Breast epithelium (tissue), 4 donors: ENCODE data around the gene ARHGDIG. TPM values are rescaled to one million over a fixed set of nuclear protein-coding genes. Genes with fewer than 3 reads are reported as not detected.

Experiments
- DNase-seq, 2 donors: peaks; one replicate each; pipeline ENCODE4 v3.0.0-alpha.2; 2019; ENCODE audit warnings: low spot score in 2 of 2
- H3K27ac ChIP-seq, 2 donors: fragments of 200-600 bp; sonication (generic) in 1 of 2; one replicate each; pipeline ENCODE4 v1.5.1; 2016 to 2019; ENCODE audit warnings: mild to moderate bottlenecking in 1 of 2
- H3K27me3 ChIP-seq, 2 donors: fragments of 200-600 bp; sonication (generic) in 1 of 2; one replicate each; pipeline versions ENCODE4 v1.5.1 to v1.6.0; 2017 to 2019; ENCODE audit warnings: control low read depth in 1 of 2, mild to moderate bottlenecking in 1 of 2
- H3K36me3 ChIP-seq: fragments of 200-600 bp; one replicate; pipeline ENCODE4 v1.5.1; 2019
- H3K4me1 ChIP-seq, 2 donors: fragments of 200-600 bp; sonication (generic); one replicate each; pipeline ENCODE4 v1.5.1; 2016 to 2019; ENCODE audit warnings: control low read depth in 1 of 2
- H3K4me3 ChIP-seq, 3 donors: fragments of 200-600 bp; sonication (generic); 1 replicate in 2 of 3; 2 replicates in 1 of 3; pipeline ENCODE4 v1.5.1; 2016 to 2019; ENCODE audit warnings: mild to moderate bottlenecking in 3 of 3, moderate library complexity in 2 of 3
- H3K9me3 ChIP-seq, 2 donors: fragments of 200-600 bp; sonication (generic) in 1 of 2; one replicate each; pipeline ENCODE4 v1.5.1; 2016 to 2019; ENCODE audit warnings: control low read depth in 1 of 2
- CTCF ChIP-seq, 3 donors: fragments of 450-650 bp; IDR thresholded peaks; one replicate each; pipeline ENCODE4 v1.5.1; 2016 to 2017; ENCODE audit warnings: antibody characterized with exemption in 3 of 3, mild to moderate bottlenecking in 3 of 3, moderate library complexity in 3 of 3
- POLR2A ChIP-seq: fragments of 450-650 bp; IDR thresholded peaks from one replicate; pipeline ENCODE4 v1.6.1; 2016; ENCODE audit warnings: antibody characterized with exemption, mild to moderate bottlenecking, moderate library complexity
- POLR2AphosphoS5 ChIP-seq, 3 donors: sonication (generic); formaldehyde crosslinking; IDR thresholded peaks; one replicate each; pipeline ENCODE4 v1.6.1; 2017; ENCODE audit warnings: antibody characterized with exemption in 3 of 3
- intact Hi-C: fragments of 100-400 bp; cut with DNase I; formaldehyde crosslinking; loops from one replicate; pipeline ENCODE4 v1.15.1; 2023; ENCODE audit warnings: low total_unique reads
- total RNA-seq, 3 donors: library from RNA; depleted of rRNA; stranded (reverse); fragments of >200 nt; gene quantifications; one replicate each; pipeline ENCODE4 v1.1.0, GENCODE V29; 2016

ARHGDIG gene
- total RNA-seq, 3 donors from 2014 or later: 0.80 to 2.3 (median 1.6) TPM

- Histone ChIP-seq H3K27me3 (peaks cover 2 to 17% of the 10 kb centered on the region in 2 donors), H3K9me3 (no peaks in the 10 kb centered on the region), H3K4me1 (peaks cover 2 to 8% of the 10 kb centered on the region in 2 donors), H3K27ac (no peak within 1 kb of the TSS), H3K36me3 (no peaks in the 10 kb centered on the region), H3K4me3 (peak within 1 kb of the TSS; percentile 39 to 67 (median 48))
- intact Hi-C loops: no loop called here
- no peak for TF ChIP-seq CTCF (IDR thresholded peaks at IDR 0.05)
- TF ChIP-seq POLR2AphosphoS5 (IDR thresholded peaks at IDR 0.05): no peak
- no peak for TF ChIP-seq POLR2A
- DNase-seq: no peak
These were observed 4.6 kb upstream of the ARHGDIG start, which contains the start of gene RGS11 for GRCh38 chr16:275786-276232. Gene RGS11 (minus strand): TSS chr16:275944. CDS start chr16:275911, 33 bp downstream.

- intact Hi-C loops: no loop called here
- Histone ChIP-seq H3K36me3 (no peaks in the 10 kb centered on the region), H3K4me3 (no peak overlapping the region), H3K27me3 (peaks cover 7 to 24% of the 10 kb centered on the region in 2 donors), H3K4me1 (peaks cover 6 to 13% of the 10 kb centered on the region in 2 donors), H3K9me3 (no peaks in the 10 kb centered on the region), H3K27ac (no peak overlapping the region)
- TF ChIP-seq CTCF (IDR thresholded peaks at IDR 0.05) (no peak), POLR2A (no peak), POLR2AphosphoS5 (IDR thresholded peaks at IDR 0.05) (no peak)
- no peak for DNase-seq
These were observed 3.8 kb upstream of the ARHGDIG start for GRCh38 chr16:276426-277077.

GRCh38 chr16:278863-279366 lies 1.5 kb upstream of the ARHGDIG start:
- peaks cover 6 to 13% of the 10 kb centered on the region in 2 donors for H3K4me1 ChIP-seq
- no peak for DNase-seq
- intact Hi-C loops: no loop called here
- H3K36me3 ChIP-seq: no peaks in the 10 kb centered on the region
- TF ChIP-seq POLR2A: no peak
- no peak for TF ChIP-seq CTCF (IDR thresholded peaks at IDR 0.05)
- TF ChIP-seq POLR2AphosphoS5 (IDR thresholded peaks at IDR 0.05): no peak
- peaks cover 7 to 43% of the 10 kb centered on the region in 2 donors for H3K27me3 ChIP-seq
- H3K27ac ChIP-seq: no peak overlapping the region
- no peaks in the 10 kb centered on the region for H3K9me3 ChIP-seq
- H3K4me3 ChIP-seq: no peak overlapping the region

GRCh38 chr16:279531-279930 lies 860 bp upstream of the ARHGDIG start:
- Histone ChIP-seq H3K4me3 (no peak overlapping the region), H3K27ac (no peak overlapping the region), H3K27me3 (peaks cover 7 to 41% of the 10 kb centered on the region in 2 donors), H3K9me3 (no peaks in the 10 kb centered on the region), H3K36me3 (no peaks in the 10 kb centered on the region), H3K4me1 (peaks cover 6 to 13% of the 10 kb centered on the region in 2 donors)
- no peak for TF ChIP-seq POLR2A
- DNase-seq: no peak
- intact Hi-C loops: no loop called here

- H3K4me1 ChIP-seq: peaks cover 6 to 9% of the 10 kb centered on the region in 2 donors
- H3K27me3 ChIP-seq: peaks cover 7 to 36% of the 10 kb centered on the region in 2 donors
- peak overlapping the region in 2 of 3 donors; percentile 28 to 62 for H3K4me3 ChIP-seq
- no peak overlapping the region for H3K27ac ChIP-seq
- no peak for DNase-seq
- TF ChIP-seq POLR2A: no peak
- TF ChIP-seq POLR2AphosphoS5 (IDR thresholded peaks at IDR 0.05): no peak
- TF ChIP-seq CTCF (IDR thresholded peaks at IDR 0.05): no peak
- intact Hi-C loops: no loop called here
- no peaks in the 10 kb centered on the region for H3K9me3 ChIP-seq
- no peaks in the 10 kb centered on the region for H3K36me3 ChIP-seq
These were observed 358 bp upstream of the ARHGDIG start for GRCh38 chr16:280005-280460.
